Measurements from ENCODE around the gene CCDC78. TPM values are rescaled to one million over a fixed set of nuclear protein-coding genes. Genes with fewer than 3 reads are reported as not detected.
A peak's percentile ranks its signal among the peaks of the same experiment; 100 is the strongest.

CCDC78 gene
- total and polyA plus RNA-seq, 2 of the 13 experiments (the other 11 are each of a cell fraction or from before 2014, with no cell fraction given) = 0.53 to 1.5 TPM

DNA sequence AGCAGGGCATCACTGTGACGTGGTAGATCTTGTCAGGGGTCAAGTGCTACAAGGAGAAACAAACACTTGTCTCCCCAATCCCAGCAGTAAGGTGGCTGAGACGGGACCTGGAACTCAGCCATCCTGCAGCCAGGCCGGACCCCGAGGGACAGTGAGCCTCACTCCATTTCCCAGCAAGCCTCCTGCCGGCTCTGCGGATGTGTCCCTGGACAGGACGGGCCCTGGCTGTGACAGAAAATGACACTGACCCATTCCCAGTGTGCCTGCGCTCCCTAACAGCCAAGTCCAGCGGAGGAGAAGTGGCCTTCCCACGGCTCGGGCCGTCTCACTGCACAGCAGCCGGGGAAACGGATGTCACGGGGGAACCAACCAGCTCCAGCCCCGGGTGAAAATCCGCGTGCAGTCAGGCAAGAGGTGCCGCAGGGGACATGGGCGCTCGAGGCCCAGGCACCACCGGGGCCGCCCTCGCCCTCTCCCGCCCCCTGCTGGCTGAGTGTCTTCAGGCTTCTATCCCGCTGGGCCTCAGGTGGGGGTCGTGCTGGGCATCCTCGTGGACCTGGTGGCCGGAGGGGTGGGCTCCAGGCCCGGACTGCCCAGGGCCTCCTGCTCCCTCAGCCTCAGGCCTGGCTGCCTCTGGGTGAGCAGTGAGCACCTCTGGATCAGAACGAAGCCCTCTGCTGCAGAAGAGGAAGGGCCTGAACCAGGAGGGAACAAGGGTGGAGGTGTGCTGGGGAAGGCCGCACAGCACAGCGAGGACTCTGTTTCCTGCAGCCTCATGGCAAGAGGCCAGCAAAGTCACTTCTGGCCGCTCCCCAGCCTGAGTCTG, 7.4 kb upstream of the CCDC78 start (continued):
- TF ChIP-seq, protein P1, sequence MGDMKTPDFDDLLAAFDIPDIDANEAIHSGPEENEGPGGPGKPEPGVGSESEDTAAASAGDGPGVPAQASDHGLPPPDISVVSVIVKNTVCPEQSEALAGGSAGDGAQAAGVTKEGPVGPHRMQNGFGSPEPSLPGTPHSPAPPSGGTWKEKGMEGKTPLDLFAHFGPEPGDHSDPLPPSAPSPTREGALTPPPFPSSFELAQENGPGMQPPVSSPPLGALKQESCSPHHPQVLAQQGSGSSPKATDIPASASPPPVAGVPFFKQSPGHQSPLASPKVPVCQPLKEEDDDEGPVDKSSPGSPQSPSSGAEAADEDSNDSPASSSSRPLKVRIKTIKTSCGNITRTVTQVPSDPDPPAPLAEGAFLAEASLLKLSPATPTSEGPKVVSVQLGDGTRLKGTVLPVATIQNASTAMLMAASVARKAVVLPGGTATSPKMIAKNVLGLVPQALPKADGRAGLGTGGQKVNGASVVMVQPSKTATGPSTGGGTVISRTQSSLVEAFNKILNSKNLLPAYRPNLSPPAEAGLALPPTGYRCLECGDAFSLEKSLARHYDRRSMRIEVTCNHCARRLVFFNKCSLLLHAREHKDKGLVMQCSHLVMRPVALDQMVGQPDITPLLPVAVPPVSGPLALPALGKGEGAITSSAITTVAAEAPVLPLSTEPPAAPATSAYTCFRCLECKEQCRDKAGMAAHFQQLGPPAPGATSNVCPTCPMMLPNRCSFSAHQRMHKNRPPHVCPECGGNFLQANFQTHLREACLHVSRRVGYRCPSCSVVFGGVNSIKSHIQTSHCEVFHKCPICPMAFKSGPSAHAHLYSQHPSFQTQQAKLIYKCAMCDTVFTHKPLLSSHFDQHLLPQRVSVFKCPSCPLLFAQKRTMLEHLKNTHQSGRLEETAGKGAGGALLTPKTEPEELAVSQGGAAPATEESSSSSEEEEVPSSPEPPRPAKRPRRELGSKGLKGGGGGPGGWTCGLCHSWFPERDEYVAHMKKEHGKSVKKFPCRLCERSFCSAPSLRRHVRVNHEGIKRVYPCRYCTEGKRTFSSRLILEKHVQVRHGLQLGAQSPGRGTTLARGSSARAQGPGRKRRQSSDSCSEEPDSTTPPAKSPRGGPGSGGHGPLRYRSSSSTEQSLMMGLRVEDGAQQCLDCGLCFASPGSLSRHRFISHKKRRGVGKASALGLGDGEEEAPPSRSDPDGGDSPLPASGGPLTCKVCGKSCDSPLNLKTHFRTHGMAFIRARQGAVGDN (CRISPR knock-in tag; IDR thresholded peaks at IDR 0.05) = peak; percentile 48
- TF ChIP-seq, protein P2, sequence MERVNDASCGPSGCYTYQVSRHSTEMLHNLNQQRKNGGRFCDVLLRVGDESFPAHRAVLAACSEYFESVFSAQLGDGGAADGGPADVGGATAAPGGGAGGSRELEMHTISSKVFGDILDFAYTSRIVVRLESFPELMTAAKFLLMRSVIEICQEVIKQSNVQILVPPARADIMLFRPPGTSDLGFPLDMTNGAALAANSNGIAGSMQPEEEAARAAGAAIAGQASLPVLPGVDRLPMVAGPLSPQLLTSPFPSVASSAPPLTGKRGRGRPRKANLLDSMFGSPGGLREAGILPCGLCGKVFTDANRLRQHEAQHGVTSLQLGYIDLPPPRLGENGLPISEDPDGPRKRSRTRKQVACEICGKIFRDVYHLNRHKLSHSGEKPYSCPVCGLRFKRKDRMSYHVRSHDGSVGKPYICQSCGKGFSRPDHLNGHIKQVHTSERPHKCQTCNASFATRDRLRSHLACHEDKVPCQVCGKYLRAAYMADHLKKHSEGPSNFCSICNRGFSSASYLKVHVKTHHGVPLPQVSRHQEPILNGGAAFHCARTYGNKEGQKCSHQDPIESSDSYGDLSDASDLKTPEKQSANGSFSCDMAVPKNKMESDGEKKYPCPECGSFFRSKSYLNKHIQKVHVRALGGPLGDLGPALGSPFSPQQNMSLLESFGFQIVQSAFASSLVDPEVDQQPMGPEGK (CRISPR knock-in tag; IDR thresholded peaks at IDR 0.05) = 0 out of 2 replicates have a peak, but pooled peaks have one; percentile 30
- TF ChIP-seq SUZ12 (IDR thresholded peaks at IDR 0.05; ENCODE audit: low read depth, low read length) (no peak), ZNF367 (CRISPR knock-in tag; IDR thresholded peaks at IDR 0.05; ENCODE audit: borderline replicate concordance) (no peak), BHLHE40 (IDR thresholded peaks at IDR 0.05; ENCODE audit: low read length) (no peak), ZFP37 (CRISPR knock-in tag; IDR thresholded peaks at IDR 0.05; ENCODE audit: borderline replicate concordance) (no peak), CREB1 (IDR thresholded peaks at IDR 0.05) (no peak), CREB1 (CRISPR knock-in tag; IDR thresholded peaks at IDR 0.05) (no peak), ZNF746 (CRISPR knock-in tag; IDR thresholded peaks at IDR 0.05) (no peak)
- TF ChIP-seq, protein P3, sequence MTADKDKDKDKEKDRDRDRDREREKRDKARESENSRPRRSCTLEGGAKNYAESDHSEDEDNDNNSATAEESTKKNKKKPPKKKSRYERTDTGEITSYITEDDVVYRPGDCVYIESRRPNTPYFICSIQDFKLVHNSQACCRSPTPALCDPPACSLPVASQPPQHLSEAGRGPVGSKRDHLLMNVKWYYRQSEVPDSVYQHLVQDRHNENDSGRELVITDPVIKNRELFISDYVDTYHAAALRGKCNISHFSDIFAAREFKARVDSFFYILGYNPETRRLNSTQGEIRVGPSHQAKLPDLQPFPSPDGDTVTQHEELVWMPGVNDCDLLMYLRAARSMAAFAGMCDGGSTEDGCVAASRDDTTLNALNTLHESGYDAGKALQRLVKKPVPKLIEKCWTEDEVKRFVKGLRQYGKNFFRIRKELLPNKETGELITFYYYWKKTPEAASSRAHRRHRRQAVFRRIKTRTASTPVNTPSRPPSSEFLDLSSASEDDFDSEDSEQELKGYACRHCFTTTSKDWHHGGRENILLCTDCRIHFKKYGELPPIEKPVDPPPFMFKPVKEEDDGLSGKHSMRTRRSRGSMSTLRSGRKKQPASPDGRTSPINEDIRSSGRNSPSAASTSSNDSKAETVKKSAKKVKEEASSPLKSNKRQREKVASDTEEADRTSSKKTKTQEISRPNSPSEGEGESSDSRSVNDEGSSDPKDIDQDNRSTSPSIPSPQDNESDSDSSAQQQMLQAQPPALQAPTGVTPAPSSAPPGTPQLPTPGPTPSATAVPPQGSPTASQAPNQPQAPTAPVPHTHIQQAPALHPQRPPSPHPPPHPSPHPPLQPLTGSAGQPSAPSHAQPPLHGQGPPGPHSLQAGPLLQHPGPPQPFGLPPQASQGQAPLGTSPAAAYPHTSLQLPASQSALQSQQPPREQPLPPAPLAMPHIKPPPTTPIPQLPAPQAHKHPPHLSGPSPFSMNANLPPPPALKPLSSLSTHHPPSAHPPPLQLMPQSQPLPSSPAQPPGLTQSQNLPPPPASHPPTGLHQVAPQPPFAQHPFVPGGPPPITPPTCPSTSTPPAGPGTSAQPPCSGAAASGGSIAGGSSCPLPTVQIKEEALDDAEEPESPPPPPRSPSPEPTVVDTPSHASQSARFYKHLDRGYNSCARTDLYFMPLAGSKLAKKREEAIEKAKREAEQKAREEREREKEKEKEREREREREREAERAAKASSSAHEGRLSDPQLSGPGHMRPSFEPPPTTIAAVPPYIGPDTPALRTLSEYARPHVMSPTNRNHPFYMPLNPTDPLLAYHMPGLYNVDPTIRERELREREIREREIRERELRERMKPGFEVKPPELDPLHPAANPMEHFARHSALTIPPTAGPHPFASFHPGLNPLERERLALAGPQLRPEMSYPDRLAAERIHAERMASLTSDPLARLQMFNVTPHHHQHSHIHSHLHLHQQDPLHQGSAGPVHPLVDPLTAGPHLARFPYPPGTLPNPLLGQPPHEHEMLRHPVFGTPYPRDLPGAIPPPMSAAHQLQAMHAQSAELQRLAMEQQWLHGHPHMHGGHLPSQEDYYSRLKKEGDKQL (CRISPR knock-in tag; IDR thresholded peaks at IDR 0.05; ENCODE audit: low read depth) = no peak
- TF ChIP-seq, protein P4, sequence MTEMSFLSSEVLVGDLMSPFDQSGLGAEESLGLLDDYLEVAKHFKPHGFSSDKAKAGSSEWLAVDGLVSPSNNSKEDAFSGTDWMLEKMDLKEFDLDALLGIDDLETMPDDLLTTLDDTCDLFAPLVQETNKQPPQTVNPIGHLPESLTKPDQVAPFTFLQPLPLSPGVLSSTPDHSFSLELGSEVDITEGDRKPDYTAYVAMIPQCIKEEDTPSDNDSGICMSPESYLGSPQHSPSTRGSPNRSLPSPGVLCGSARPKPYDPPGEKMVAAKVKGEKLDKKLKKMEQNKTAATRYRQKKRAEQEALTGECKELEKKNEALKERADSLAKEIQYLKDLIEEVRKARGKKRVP (CRISPR knock-in tag; IDR thresholded peaks at IDR 0.05) = no peak
